Stimulated activated CD4-positive, alpha-beta T cell treated with anti-CD3 and anti-CD28 coated beads, Interleukin-2, amount 100 ng/mL, for 24 hours (primary cell): Measurements from ENCODE around the gene PRRT1.
"Not testable (repeated sequence)": the region's sequence is repeated elsewhere in the genome, so short reads cannot be mapped to it uniquely, and the experiment has no call there.

Experiments
- DNase-seq, 2 donors: peaks; one replicate each; pipeline ENCODE4 v3.0.0-alpha.2; 2020

PRRT1 gene

DNA sequence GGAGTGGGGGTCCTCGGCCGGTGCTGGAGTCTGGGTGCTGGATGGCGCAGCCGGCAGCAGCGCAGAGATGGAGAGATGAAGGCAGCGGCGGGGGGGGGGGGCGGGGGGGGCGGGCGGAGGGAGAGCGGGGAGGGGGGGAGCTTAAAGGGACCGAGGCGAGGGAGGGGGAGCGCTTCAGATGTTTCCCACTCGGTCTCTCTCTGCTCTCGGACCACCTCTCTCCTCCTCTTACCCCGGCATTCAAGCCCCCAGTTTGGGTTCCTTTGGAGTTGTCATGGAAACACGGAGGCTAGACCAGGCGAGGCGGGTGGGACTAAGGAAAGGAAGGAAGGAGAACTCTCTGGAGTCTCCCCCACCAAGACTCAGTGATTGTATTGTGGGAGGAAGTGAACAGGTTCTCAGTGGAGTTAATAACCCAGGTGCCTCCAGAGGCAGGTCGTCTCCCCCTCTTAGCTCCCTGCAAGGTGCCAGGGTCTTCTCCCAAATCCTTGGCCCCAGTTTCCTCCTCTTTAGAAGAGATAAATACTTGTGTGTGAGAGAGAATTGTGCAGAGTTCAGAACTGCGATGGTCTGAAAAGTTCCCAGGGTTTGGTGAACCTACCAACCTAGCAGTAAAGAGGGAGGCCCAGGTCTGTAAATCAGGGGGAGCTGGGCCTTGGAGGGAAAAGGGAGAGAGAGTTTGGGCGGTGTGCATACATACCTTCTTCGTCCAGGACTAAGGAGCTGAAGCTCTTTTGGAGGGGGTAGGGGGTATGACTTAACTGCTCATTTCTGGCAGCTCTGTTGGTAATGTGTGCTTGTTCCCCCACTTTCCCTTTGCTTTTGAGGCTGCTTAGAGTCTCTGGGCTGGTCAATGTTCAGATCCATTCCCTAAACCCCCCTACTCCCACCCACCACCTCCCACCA, at the start of gene PRRT1:
TSS of gene PRRT1 (minus strand) at position 77 of the 906 bp plus-strand sequence. CDS start 112 bp downstream, outside the sequence.
- DNase-seq, result no peak

DNA sequence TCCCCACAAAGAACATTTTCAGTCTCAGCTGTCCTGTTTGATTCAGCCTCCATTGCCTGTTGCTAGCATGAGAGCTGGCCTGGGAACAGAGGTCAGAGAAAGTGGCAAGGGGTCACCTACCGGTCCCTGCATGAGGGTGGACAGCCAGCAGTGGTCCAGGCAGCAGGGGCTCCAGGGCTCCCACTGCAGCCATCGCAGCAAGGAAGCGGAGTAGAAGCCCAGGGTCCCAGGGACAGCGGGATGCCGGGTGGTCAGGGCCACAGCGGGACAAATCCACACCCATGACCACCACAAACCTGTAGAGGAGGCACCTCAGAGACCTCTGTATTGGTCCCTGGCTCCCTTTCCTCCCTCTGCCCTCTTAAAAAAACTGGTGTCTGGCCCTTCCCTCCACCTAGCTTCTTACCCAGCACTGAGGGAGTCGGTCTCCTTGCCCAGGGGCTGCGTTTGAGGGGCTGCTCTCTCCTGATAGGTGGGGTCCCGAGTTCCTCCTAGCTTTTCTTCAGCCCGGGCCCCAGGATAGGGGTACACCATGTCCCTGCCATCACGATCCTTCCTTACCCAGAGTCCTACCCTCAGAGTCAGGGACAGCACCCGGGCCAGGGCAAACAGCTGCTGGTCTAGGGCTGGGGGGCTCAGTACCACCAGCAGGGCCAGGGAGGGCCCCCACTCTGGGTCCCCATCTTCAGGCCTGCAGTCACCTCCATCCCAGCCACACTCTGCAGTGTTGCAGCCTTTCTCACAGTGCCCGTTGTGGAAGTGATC, 49.2 kb upstream of the PRRT1 start:
- DNase-seq, result no peak

DNA sequence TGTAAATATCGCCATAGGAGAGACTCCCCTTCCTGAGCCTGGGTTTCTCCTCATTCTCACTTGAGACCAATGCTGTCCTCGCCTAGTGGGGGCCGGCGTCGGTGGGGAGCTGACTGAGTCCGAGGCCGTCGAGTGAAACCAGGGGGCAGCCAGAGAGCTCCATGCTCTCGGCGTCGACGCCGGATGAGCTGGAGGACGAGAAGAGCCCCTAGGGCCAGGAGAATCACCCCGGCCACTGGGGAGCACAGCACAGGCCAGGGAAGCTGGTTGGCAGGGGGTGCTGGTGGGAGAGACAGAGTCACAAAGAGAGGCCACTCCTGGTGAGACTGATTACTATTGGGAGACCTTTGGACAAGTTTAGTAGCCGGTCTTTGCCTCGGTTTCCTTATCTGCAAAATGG, 47.1 kb upstream of the PRRT1 start:
- DNase-seq, result no peak

DNA sequence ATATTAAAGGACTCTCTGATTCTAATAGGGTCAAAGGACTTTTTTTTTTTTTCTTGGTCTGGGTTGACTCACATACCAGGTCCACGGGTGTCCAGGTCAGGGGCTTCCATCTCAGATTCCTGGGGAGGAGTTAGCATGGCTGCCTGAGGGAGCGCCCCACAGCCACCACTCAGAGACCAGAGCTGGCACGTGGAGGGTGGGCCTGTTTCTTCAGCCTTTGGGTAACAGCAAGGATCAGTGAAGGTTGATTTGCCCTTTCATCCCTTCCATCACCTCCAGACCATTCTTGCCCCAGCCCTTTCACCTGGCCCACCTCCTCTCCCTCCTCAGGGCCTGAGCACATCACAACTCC, 46.6 kb upstream of the PRRT1 start:
- no peak for DNase-seq

DNA sequence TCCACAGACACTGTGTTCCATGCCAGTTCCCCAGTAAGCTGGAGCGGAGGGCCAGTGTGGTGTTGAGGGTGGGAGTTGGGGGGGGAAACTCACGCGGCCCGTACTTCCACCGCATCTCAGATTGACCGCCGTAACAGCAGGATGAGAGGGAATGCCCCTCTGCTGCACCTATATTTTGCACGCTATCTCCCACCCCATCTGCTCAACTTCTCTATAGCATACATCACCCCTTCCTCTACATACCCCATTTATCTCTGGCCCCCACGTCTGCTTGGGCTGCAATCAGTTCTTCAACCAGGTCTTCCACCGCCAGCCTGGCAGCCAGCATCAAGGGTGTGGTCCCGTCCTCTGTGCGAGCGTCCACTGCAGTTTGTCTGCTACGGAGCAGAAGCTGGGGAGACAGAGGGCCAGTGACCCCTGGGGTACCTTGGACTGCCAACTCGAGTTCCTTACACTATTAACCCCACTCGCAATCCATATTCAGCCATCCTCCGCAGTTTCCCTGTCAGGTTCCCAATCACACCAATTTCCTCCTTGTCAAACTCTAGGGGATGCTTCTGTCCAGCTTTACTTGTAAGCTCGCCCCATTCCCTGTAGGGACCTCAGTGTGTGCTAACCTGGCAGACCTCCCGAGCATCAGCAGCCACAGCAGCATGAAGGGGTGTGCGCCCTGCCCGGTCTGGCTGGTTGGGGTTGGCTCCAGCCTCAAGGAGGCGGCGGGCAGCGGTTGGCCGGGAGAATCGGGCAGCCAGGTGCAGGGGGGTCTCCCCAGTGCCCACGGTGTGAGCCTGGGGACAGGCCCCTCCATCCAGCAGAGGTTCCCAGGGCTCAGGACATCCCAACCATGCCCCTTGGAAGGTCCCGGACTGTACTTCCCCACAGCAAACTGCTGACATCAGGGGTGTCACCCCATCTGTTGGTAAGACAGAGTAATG, 45.2 kb upstream of the PRRT1 start:
- no peak for DNase-seq

DNA sequence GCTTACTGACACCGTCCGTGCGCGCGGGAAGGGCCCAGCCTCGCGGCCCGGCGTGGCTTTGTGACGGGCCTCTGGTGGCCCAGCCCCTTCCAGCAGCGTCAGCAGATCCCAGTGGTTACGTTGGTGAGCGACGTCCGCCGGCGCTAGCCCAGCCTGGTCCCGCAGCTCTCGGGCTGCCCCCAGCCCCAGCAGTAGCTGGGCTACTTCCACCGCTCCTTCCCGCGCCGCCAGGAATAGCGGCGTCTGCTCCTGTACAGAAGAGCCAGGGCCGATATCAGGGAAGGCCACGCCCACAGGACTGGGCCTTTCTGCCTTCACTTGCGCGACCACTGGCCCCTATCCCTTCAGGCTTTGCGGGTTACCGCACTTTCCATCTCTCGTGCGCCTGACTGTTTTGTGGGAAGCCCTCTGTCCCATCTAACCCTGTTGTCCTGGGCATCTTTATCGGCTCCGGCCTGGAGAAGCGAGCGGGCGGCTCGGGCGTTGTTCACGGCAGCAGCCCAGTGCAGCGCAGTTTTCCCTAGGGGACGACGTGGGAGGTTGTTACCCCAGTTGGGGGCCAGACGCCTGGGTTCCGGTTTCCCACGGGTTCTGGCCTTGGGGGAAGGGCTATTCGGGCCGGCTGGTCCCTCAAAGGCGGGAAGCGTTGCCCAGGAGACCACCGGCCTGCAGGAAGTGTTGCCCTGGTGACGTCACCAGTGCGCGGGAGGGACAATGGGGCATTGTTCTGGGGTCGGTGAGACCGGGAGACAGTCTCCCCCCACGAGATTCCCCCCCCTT, 44.4 kb upstream of the PRRT1 start:
- DNase-seq, result peak; percentile 64 to 79

DNA sequence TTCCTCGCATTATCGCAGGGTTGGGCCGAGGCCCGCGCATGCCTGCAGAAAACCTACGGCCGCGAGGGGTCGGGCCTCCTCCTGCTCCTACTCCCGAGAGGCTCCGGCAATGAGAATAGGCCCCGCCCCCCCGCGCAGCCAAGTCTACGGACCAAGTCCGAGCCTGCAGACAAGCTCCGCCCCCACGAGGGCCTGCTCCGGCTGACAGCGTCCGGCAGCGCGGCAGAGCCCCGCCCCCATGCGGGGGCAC, 43.8 kb upstream of the PRRT1 start:
- peak; percentile 100 for DNase-seq

DNA sequence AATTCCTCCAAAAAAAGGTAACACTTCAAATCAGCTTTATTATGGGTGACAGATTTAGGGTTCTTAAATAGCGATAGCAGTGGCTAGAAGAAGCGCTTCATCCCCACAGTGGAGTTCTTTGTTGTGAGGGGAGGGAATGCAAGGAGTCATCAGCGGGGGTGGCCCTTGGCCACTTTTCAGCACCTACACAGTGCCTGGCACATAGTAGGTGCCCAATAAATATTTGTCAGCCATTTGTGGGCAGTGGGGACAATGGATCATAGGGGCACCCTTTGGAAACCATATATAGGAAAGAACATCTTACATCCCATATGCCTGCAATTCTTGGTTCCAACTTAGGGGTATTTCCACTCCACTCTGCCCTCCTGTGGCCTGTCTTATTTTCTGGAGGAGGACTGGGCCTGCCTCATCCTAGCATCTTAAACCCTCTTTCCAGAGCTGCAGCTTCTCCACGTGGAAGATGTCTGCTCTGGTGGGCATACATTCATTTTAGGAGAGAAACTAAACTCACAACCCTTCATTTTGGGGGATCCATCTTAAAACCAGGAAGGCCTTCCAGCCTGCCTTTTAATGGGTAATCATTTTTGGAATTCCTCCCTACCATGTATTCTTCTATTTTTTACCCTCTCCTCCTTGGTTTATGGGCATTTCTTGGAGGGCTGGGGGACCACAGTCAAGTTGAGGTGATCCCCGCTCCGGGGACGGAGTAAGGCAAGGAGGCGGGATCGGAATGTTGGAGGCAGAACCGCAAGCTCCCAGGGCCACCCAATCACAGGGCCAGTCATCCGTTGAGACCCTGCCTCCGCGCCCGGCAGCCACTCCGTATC, 43.3 kb upstream of the PRRT1 start:
- DNase-seq, result no peak

DNA sequence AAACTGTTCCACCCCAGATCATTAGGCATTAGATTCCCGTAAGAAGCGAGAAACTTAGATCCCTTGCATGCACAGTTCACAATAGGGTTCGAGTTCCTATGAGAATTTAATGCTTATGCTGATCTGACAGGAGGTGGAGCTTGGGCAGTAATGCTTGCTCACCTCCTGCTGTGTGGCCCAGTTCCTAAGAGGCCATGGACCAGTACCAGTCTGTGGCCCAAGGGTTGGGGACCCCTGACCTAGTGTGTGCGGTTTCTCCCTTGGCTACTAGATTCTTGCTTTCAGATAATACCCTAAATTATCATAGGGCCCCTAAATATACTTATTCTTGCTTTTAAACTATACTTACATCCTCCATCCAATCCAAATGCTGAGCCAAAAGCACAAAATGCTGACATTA, 42.6 kb upstream of the PRRT1 start:
- no peak for DNase-seq

DNA sequence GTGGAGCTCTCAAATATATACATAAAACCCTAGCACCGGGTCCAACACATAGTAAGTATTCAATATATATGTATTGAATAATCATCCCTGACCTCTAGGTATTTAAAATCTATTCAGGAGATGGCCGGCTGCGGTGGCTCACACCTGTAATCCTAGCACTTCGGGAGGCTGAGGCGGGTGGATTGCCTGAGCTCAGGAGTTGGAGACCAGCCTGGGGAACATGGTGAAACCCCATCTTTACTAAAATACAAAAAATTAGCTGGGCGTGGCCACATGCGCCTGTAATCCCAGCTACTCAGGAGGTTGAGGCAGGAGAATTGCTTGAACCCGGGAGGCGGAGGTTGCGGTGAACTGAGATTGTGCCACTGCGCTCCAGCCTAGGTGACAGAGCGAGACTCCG, 41.4 kb upstream of the PRRT1 start:
- not testable (repeated sequence) for DNase-seq

DNA sequence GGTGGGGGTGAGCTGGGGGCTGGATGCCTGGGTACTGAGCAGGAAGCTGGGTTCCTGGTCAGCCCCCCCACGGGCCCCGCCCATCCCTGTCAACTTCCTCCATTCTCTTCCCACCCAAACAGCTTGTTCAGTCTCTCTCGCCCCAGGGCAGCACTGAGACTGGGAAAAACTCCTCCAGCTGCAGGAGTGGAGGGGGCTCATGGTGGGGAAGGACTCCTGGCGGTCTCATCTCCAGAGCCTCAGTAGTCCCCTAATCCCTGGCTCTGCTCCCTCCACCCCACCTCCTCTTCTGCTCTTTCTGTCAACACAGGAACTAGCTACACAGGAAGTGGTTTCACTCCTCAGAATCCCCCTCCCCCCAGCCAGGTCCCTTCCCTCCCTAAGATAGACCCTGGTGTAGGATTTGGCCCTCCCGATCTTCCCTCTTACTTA, 40.9 kb upstream of the PRRT1 start, which contains the start of gene GPSM3:
TSS of gene GPSM3 (minus strand) at position 36 of the 432 bp plus-strand sequence. CDS start 130 bp downstream, outside the sequence.
- DNase-seq, result peak; percentile 60 to 66

DNA sequence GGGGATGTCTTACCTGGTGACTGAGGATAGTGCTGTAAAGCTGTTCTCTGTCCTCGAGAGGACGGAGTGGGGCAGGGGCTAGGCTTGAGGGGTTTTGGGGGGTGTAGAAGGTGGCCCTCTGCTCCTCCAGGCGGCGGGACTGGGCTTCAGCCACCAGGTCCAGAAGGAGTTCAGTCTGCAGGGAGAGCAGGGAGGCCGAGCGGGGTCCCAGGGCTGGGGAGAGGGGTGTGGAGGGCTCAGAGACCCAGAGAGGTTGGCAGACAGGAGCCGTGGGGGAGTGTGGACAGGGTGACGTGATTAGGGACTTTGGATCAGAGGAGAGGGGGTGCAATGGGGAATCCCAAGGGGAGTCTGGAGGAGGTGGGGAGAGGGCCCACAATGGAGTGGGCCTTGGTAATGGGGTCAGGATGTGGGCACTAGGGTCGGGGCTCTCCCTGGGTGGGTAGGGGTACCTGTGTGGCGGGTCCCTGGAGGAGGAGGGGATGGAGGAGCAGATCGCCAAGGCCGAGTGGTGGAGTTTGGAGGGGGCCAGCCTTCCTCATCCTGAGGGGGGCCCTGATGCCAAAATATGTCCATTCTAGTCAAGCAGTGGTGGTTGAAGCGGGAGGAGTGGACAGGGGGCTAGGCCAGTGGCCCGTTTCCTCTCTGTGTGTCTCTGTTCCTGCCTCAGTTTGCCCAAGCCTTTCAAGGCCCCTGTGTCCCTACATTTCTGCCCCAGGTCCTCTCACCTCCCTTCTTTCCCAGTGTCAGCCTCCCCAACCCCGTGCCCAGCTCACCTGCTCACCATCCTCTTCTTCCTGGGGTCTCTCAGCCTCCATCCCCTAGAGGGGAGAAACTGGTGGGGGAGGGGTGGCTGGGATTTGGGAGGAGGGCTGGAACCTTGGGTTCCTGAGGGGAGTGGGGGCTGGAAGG, 40.2 kb upstream of the PRRT1 start:
- no peak for DNase-seq

DNA sequence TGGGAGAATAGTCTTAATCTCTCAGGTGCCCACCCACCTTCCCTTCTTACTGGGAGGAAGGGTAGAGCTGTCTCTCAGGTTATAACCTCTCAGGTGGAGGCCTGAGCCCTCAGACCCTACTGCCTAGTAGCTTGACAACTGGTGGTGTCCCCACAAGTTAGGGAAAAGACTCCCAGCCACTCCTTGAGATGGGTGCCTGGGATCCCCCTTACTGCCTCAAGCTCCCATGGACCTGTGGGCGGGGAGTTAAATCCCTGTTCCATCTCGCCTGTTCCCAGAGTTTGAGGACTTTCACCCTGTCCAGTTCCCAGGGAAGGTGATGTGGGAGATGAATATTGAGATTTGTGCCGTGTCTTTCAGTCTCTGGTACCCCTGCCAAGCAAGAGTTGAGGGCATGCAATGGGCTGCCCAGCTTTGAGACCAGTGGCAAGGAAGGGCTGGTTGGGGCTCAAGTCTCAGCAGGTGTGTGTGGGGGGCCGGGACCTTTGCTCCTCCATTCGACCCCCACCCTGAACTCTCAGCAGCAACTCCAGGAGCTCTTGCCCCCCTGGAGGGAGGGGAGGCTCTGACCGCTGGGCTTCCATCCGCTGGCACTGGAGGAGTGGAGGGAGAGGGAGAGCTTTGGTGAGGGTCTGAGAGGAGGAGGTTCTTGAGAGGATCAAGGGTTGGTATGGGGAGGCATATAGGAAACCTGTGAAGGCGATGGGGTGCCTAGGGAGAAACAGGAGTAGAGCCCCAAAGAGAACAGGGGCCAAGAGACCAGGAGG, 39.4 kb upstream of the PRRT1 start:
- no peak for DNase-seq

DNA sequence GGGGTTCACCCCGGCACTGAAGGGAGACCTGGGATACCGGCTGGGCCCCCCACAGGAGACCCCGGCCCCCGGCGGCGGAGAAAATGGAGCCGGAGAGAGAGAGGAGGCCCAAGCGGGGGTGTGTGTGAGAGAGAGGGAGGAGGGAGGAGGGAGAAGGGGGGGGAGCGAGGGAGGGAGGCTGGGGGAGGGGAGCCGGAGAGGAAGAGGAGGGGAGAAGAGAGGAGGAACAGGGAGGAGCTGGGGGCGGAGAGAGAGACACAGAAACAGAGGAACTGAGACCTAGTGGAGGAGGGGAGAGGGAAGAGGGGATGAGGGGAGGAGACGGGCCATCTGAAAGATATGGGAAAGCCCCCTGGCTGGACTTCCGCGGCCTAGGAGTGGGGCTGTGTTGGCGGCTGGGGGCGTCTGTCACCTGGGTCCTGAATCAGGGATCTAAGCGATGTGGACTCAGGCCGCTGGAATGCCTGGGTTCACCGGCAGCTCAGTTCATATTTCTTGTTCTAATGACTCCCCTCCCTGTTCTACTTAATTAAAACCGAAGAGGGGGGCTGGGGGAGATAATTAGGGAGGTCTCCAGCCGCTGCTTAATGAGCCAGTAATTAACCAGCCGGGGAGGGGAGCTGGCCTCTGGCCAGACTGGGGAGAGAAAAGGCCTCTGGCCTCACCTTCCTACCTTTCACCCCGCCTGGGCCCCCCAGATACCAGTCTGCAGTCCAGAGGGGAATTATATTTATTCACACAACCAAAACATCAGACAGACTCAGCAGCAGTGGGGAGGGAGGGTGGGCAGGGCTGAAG, 38.5 kb upstream of the PRRT1 start, which contains the start of gene PBX2:
TSS of gene PBX2 (minus strand) at position 149 of the 798 bp plus-strand sequence. CDS start 287 bp downstream, outside the sequence.
- peak; percentile 83 to 87 for DNase-seq

DNA sequence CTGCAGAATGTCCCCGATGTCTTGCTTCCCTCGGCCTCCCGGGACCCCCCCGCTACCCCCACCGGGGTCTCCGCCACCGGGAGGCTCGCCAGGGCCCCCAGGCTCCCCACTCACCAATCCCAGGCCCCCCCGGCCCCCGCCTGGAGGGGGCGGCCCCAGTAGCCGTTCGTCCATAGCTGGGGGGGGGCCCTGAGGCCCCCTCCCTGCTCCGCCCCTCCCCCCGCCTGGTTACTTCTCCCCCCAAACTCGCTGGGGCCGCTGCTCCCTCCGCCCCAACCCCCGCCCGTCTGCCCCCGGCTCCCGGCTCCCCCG, 38.0 kb upstream of the PRRT1 start:
- DNase-seq, result no peak

DNA sequence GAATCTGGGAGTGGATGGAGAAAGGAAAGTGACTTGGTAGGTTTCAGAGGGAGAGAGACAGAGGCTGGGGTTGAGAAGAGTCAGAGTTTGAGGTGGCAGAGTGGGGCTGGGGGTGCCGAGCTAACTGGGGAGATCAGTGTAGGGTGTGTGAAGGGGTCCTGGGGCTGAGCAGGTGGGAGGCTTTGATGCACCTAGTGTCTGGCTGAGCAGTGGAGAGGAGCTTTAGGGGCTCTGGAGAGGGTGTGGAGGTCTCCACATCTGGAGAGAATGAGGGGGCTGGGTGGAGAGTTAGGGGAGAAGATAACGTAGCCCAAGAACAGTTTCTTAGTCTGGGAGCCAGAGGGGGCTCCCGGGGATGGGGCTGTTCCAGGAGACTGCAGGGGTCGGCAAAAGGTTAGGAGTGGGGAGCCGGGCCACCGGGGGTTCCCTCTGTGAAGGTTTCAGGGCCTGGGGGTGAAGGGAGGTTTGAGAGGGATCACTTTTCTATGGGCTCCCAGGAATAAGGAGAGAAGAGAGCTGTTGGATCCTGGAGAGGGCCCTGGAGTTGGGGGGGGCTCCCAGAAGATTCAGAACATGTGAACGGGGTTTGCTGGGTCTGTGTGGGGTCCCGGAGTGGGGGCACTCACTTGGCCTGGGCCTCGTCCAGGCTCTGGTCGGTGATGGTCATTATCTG, 37.5 kb upstream of the PRRT1 start:
- no peak for DNase-seq

DNA sequence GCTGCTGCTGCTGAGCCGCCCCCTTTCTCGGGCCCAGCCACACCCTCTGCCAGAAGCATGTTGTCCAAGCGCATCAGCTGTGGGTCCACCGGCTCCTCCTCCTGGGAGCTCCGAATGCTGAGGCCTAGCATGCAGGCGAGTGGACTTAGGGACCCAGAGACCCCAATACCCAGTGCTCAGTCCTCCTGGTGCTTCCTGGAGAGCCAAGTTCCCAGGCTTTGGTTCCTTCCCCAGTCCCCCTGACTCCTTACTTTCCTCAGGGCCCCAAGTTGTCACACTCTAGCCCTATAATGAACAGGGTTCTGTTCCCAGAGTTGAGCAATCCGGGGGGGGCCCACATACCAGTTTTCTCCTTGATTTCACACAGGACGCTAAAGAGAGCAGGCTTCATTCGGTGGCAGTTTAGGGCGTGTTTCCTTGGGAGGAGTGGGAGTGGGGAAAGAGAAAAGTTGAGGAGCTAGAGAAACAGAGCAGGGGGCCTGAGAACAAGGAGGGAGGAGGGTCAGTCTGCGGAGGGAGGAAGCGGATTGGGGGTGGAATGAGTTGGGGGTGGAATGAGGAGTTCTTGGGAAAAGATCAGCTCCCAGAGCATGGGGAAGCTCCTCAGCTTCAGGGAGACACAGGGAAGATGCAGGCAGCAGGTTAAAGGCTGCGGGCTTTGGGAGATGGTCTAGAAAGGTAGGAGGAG, 36.8 kb upstream of the PRRT1 start:
- DNase-seq, result no peak
